22Rv1 (cell line): Measurements from ENCODE around the gene SH3TC2.

Source experiments
- H3K27ac ChIP-seq: fragments of 450-650 bp; 2 replicates; pipeline ENCODE4 v1.5.1; 2017
- CTCF ChIP-seq: fragments of 450-650 bp; IDR thresholded peaks from 2 replicates; pipeline ENCODE4 v1.5.1; 2017; ENCODE audit warnings: mild to moderate bottlenecking
- ZFX ChIP-seq: fragments of 450-650 bp; IDR thresholded peaks from 2 replicates; pipeline ENCODE4 v1.6.1; 2017; ENCODE audit warnings: antibody characterized with exemption, borderline replicate concordance

The SH3TC2 gene

GRCh38 chr5:149011728-149012127 lies 51.1 kb downstream of the SH3TC2 start:
- TF ChIP-seq CTCF (no peak), ZFX (no peak)

GRCh38 chr5:149011084-149011483 lies 51.8 kb downstream of the SH3TC2 start:
- H3K27ac ChIP-seq, result no peak overlapping the region
- TF ChIP-seq CTCF, result no peak
- no peak for TF ChIP-seq ZFX

More at GRCh38 chr5:149011728-149012127, 51.1 kb downstream of the SH3TC2 start:
- no peak overlapping the region for H3K27ac ChIP-seq

GRCh38 chr5:149007174-149007573 lies 55.7 kb downstream of the SH3TC2 start:
- H3K27ac ChIP-seq, result no peak overlapping the region
- TF ChIP-seq CTCF (no peak), ZFX (no peak)

- no peak overlapping the region for H3K27ac ChIP-seq
Measured at GRCh38 chr5:149006426-149006825, 56.4 kb downstream of the SH3TC2 start.

GRCh38 chr5:149005077-149005892 lies 57.6 kb downstream of the SH3TC2 start:
- TF ChIP-seq ZFX, result no peak
- TF ChIP-seq CTCF, result no peak
- no peak overlapping the region for H3K27ac ChIP-seq

More at GRCh38 chr5:149006426-149006825, 56.4 kb downstream of the SH3TC2 start:
- TF ChIP-seq CTCF, result no peak
- TF ChIP-seq ZFX, result no peak

- H3K27ac ChIP-seq, result no peak overlapping the region
- TF ChIP-seq ZFX (no peak), CTCF (no peak)
Measured at GRCh38 chr5:149004559-149004958, 58.3 kb downstream of the SH3TC2 start.
